Putamen (tissue), 1 donor: ENCODE data around the gene BEND7.

Source experiments
- DNase-seq: peaks from one replicate; pipeline ENCODE4 v3.0.0-alpha.2; 2016; ENCODE audit warnings: low spot score

Gene BEND7

GRCh38 chr10:13520194-13520593 lies 8.6 kb downstream of the BEND7 start:
- DNase-seq: no peak

- no peak for DNase-seq
Observed at GRCh38 chr10:13518076-13518692, 10.6 kb downstream of the BEND7 start.

DNA sequence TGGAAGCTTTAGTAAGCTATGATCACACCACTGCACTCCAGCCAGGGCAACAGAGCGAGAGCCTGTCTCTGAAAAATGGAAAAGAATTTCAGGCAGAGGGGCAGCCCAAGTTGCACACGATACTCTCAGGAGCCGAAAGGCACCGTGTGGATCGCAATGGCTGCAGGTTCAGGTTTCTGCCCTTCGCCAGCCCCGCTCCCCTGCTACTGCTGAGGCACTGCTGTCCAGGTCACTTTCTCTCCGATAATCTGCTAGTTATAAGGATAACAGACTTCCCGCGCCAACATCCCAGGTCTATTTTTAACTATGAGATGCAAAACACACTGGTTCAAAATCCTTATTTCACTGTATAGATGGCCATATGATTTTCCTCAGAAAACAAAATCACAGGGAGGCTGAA lies 11.1 kb downstream of the BEND7 start:
- no peak for DNase-seq

GRCh38 chr10:13516176-13516575 lies 12.6 kb downstream of the BEND7 start:
- no peak for DNase-seq

GRCh38 chr10:13515467-13515866 lies 13.3 kb downstream of the BEND7 start:
- DNase-seq: no peak

DNA sequence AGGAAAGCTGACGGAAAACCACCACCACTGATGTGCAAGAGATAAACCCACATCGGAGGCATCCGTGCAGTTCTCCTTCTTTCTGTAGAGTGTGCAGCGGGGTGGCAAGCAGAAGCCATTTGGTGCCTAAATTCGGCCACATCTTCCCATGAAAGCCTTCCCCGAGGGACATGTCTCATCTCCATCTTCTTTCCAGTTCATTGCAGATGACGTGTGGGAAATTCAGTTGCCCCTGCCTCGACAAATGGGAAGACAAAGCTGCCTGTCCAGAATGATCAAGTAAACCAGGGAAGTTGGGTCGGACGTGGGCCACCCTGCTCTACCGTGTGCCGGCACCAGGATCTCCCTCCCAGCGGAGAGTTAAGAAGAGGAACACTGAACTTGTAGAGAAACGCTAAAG lies 14.5 kb downstream of the BEND7 start:
- no peak for DNase-seq

GRCh38 chr10:13512564-13512963 lies 16.2 kb downstream of the BEND7 start:
- DNase-seq: no peak

DNA sequence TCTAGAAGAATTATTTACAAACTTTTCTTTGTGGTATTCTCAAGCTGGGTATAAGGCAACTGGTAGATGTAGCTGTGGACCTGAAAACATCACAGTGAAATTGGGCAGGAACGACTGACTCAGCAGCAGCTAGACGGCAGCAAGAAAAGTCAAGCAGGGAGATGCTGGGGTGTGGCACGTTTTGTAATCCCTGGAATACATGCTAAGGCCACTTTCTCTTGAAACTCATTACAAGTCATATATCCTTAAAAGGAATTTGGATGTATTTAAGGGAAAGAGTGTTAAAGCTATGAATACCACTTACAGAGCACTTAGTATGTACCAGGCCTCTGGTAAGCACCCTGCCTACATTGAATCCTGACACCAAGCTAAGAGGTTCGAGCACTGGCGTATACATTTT lies 17.4 kb downstream of the BEND7 start:
- DNase-seq: no peak

- DNase-seq: no peak
Observed at GRCh38 chr10:13505052-13505680, 23.6 kb downstream of the BEND7 start.

DNA sequence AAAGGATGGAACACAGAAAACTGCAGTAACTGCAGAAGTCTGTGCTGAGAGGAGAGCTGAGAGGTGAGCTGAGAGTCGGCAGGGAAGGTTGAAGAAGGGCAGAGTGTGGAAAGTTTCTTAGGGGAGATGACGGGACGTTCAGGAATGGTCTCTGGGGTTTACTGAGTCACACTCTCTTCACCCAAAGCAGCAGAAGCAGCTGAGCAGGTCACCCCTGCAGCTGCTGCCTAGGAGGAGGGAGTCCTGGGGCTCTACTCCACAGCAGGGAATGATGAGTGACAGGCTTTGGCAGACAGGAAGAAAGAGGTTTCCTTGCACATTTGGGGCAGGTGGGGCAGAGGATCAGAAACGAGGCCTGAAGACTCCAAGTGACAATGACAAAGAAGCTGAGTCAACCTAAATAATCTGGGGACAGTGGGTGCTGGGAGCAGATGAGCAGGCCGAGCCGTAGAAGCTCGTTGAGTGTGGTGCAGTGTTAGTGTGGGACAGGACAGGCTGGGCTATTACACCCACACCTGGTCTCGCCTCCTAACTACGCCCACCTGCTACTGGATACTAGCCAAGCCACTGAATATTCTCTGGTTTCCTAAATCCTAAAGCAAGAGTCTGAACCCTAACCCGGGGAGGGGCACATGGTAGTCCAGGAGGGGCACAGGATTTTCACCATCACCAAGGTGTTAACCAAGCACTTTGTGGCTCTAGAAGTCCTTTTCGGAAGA lies 24.9 kb downstream of the BEND7 start:
- DNase-seq: no peak

DNA sequence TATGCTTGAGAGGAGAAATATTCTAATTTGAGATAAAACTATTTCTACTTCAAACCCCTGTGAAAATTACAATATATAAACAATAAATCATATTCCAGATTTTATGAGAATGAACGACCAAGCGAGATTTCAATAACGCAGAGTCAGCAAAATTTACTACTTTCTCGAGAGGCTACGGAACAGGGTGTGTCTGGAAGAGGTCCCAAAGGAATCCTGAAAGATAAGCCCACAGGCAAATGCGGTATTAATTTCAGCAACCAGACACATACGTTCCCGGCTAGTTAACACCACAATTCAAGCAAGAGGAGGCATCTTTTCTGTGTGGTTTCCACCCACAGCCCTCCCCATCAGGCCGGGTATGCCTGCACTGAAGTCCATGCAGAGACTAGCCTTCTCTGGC lies 26.4 kb downstream of the BEND7 start:
- no peak for DNase-seq

GRCh38 chr10:13500201-13500600 lies 28.6 kb downstream of the BEND7 start:
- DNase-seq: no peak

DNA sequence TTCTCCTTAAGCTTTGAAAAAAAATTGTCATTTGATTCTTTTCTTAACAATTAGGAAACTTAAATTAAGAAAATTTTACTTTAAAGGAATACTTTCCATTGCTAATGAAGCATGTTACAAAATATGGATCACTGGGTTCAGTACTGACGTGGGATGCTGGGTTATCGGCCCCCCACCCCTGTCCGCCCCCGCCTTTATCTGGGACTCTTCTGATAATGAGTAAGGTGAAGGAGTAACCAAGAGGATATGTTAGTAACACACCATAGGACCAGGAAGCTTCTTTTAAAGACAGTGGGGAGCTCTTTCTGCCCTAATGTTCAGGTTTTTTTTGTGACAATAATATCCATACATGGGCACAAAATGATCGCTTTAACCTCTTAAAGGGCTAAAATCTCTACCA lies 29.7 kb downstream of the BEND7 start:
- DNase-seq: no peak

DNA sequence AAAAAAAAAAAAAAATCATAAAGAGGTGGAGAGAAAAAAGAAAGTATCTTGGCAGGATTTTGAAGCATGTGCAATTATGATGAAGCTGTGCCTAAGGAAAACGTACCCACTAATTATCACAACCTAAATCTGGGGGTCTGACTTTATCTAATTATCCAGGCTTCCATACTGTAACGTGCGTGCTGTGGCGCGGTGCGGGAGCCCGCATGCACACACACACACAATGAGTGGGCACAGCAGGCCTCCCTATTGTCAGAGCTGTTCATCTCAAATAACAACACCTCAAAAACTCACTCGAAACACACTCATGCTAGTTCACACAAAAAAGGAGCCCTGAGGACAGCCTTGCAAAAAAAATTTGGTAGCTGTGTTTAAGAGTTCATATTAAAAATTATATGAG lies 31.9 kb downstream of the BEND7 start:
- no peak for DNase-seq

DNA sequence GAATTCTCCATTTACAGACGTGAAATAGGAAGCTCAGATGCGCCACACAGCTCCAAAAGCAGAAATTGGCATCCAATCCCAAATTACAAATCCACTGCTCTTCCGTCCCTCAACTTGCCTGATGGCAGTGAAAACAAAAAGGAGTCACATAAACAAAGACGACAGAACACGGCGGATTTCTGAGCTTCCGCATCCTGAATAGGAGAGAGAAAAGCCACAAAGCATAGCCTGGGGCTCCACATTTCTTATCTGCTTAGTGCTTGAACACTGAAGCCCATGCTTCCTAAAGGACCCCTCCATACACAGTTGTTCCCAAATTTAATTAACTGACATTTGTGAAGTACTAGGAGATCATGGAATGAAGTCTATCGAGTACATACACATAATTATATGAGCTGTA lies 32.6 kb downstream of the BEND7 start:
- no peak for DNase-seq

DNA sequence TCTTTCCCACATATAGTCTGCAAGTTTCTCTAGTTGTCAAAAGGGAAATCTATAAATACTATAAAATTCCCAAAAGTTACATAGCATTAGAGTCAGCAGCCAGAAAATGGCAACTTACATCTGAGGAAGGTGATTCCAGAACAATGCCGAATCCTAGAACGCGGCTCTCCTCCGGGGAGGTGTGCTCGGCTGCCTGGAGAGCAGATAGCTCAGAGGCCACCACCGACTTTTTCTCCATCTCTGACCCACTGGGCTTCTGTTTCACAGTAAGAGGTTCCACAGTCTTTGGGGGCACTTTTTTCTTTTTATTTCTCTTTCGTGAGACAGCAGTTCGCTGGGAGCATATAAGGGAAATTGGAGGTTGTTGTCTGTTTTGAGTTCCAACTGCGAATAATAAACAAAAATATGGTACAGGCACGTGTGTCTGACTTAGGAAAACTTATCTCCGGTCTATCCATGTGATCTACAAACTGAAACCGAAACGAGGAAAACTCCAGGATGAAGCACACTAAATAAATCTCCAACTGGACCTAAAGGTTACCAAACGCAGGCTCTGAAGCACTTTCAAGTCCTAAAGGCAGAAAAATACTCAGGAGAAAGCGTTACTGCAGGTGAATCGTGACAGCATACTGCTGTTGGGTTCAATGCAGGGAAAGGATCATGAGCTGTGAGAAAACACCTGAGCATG lies 36.2 kb downstream of the BEND7 start:
- DNase-seq: no peak

- DNase-seq: no peak
Observed at GRCh38 chr10:13491747-13492360, 37.0 kb downstream of the BEND7 start.

GRCh38 chr10:13490503-13490902 lies 38.3 kb downstream of the BEND7 start:
- no peak for DNase-seq

DNA sequence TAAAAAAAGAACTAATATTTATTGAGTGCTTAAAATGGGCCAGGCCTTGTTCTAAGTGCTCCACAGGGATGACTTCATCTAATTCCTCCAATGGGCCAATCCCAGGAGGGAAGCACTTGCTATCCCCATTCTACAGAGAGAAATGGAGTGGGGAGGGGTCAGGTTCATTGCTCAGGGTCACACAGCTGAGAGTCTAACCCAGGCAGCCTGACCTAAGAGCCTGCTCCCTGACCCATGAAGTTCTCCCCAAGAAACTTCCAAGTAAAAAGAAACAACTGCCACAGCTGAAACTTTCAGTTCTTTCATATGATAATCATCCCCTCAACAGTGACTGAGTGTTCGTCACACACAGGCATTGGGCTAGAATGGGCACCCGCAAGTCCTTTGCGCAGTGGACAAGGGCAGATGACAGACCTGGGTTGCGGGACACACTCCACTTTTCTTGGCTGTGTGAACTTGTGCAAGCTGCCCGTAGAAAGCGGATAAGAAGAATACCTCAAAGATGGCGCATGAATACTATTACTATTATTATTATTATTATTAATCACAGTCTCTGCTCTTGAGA lies 39.7 kb downstream of the BEND7 start:
- DNase-seq: no peak

- DNase-seq: no peak
Observed at GRCh38 chr10:13485623-13486022, 43.2 kb downstream of the BEND7 start.

- no peak for DNase-seq
Observed at GRCh38 chr10:13483951-13484350, 44.9 kb downstream of the BEND7 start.

GRCh38 chr10:13483073-13483472 lies 45.7 kb downstream of the BEND7 start:
- DNase-seq: no peak
